ENCODE results near the gene PSMD13. TPM values are rescaled to one million over a fixed set of nuclear protein-coding genes. Genes with fewer than 3 reads are reported as not detected.
"Not testable (repeated sequence)": the region's sequence is repeated elsewhere in the genome, so short reads cannot be mapped to it uniquely, and the experiment has no call there.

Gene PSMD13
- total RNA-seq, result 100 to 1,000 TPM; 130 to 131 TPM

GRCh38 chr11:236774-237767 lies at the start of gene PSMD13:
Gene PSMD13 (plus strand): TSS chr11:236976. CDS start chr11:237050, 74 bp downstream.
- peaks cover 39% of the 10 kb centered on the region for H3K4me1 Mint-ChIP-seq
- DNase-seq (peak; percentile 92), ATAC-seq (ENCODE audit: low read depth) (peak; percentile 85)
- no peaks in the 10 kb centered on the region for H3K9me3 Mint-ChIP-seq
- POLR2A ChIA-PET, result interaction anchor here (0.6 to 5.2 kb wide), 19 partner anchors 10 to 213 kb away, joined by 3 to 44 read pairs (median 4); partner anchors contain the start of genes BET1L, PTDSS2, RIC8A and SIGIRR
- H3K4me3 Mint-ChIP-seq, result peak within 1 kb of the TSS; percentile 98
- H3K27ac Mint-ChIP-seq, result peak within 1 kb of the TSS; percentile 98
- no peaks in the 10 kb centered on the region for H3K27me3 Mint-ChIP-seq
- H3K36me3 Mint-ChIP-seq, result peaks cover 13% of the 10 kb centered on the region

- H3K36me3 Mint-ChIP-seq; H3K27ac Mint-ChIP-seq; ATAC-seq (ENCODE audit: low read depth); H3K9me3 Mint-ChIP-seq; POLR2A ChIA-PET; H3K4me1 Mint-ChIP-seq; H3K4me3 Mint-ChIP-seq; H3K27me3 Mint-ChIP-seq: not testable (repeated sequence)
- peak; percentile 30 for DNase-seq
Observed at GRCh38 chr11:189200-189783, 47.5 kb upstream of the PSMD13 start.

GRCh38 chr11:189843-190311 lies 46.9 kb upstream of the PSMD13 start:
- peak; percentile 57 for ATAC-seq (ENCODE audit: low read depth)
- H3K4me3 Mint-ChIP-seq, H3K27me3 Mint-ChIP-seq, H3K4me1 Mint-ChIP-seq, H3K27ac Mint-ChIP-seq, POLR2A ChIA-PET, H3K36me3 Mint-ChIP-seq, H3K9me3 Mint-ChIP-seq: not testable (repeated sequence)
- DNase-seq, result peak; percentile 41

GRCh38 chr11:190546-190945 lies 46.2 kb upstream of the PSMD13 start:
- DNase-seq; H3K36me3 Mint-ChIP-seq; H3K4me1 Mint-ChIP-seq; ATAC-seq (ENCODE audit: low read depth); H3K4me3 Mint-ChIP-seq; H3K27ac Mint-ChIP-seq; H3K9me3 Mint-ChIP-seq; H3K27me3 Mint-ChIP-seq; POLR2A ChIA-PET: not testable (repeated sequence)

GRCh38 chr11:191490-192478 lies 45.0 kb upstream of the PSMD13 start:
- H3K9me3 Mint-ChIP-seq, H3K36me3 Mint-ChIP-seq, H3K4me1 Mint-ChIP-seq, H3K27me3 Mint-ChIP-seq, POLR2A ChIA-PET, H3K4me3 Mint-ChIP-seq: not testable (repeated sequence)
- ATAC-seq (ENCODE audit: low read depth) (peak; percentile 80), DNase-seq (peak; percentile 65)
- H3K27ac Mint-ChIP-seq, result peak overlapping the region; percentile 60

- POLR2A ChIA-PET; H3K4me1 Mint-ChIP-seq; H3K9me3 Mint-ChIP-seq; DNase-seq; ATAC-seq (ENCODE audit: low read depth); H3K27me3 Mint-ChIP-seq; H3K36me3 Mint-ChIP-seq; H3K4me3 Mint-ChIP-seq: not testable (repeated sequence)
- H3K27ac Mint-ChIP-seq, result peak within 1 kb of the TSS; percentile 60
Observed at GRCh38 chr11:192674-193128, 44.1 kb upstream of the PSMD13 start, which contains the start of gene SCGB1C1. Gene SCGB1C1 (plus strand): TSS chr11:193078. CDS start chr11:193100, 22 bp downstream.

- H3K9me3 Mint-ChIP-seq; H3K36me3 Mint-ChIP-seq; ATAC-seq (ENCODE audit: low read depth); H3K27me3 Mint-ChIP-seq; H3K4me3 Mint-ChIP-seq; H3K27ac Mint-ChIP-seq; POLR2A ChIA-PET; H3K4me1 Mint-ChIP-seq: not testable (repeated sequence)
- DNase-seq, result peak; percentile 34
Observed at GRCh38 chr11:193481-193880, 43.3 kb upstream of the PSMD13 start.

GRCh38 chr11:196786-197731 lies 39.7 kb upstream of the PSMD13 start:
- peak; percentile 30 for DNase-seq
- no peak for ATAC-seq (ENCODE audit: low read depth)
- Mint-ChIP-seq H3K4me1 (peaks cover 9% of the 10 kb centered on the region), H3K36me3 (peaks cover 2% of the 10 kb centered on the region), H3K9me3 (no peaks in the 10 kb centered on the region), H3K4me3 (no peak overlapping the region), H3K27me3 (no peaks in the 10 kb centered on the region), H3K27ac (no peak overlapping the region)
- POLR2A ChIA-PET, result interaction anchor here (1.9 kb wide), 1 partner anchor 9 kb away, joined by 10 read pairs; the partner anchor contains the start of genes BET1L and RIC8A

- Mint-ChIP-seq H3K4me3 (no peak overlapping the region), H3K36me3 (peaks cover 2% of the 10 kb centered on the region), H3K27me3 (no peaks in the 10 kb centered on the region), H3K9me3 (no peaks in the 10 kb centered on the region), H3K27ac (no peak overlapping the region), H3K4me1 (peaks cover 12% of the 10 kb centered on the region)
- POLR2A ChIA-PET, result interaction anchor here (1.9 kb wide), 1 partner anchor 9 kb away, joined by 10 read pairs; the partner anchor contains the start of genes BET1L and RIC8A
- ATAC-seq (ENCODE audit: low read depth), result no peak
- no peak for DNase-seq
Observed at GRCh38 chr11:197741-198235, 39.0 kb upstream of the PSMD13 start.

GRCh38 chr11:198236-198806 lies 38.5 kb upstream of the PSMD13 start:
- POLR2A ChIA-PET, result interaction anchor here (1.9 kb wide), 1 partner anchor 8 kb away, joined by 10 read pairs; the partner anchor contains the start of genes BET1L and RIC8A
- H3K4me3 Mint-ChIP-seq, result no peak overlapping the region
- no peaks in the 10 kb centered on the region for H3K9me3 Mint-ChIP-seq
- H3K27ac Mint-ChIP-seq, result no peak overlapping the region
- H3K4me1 Mint-ChIP-seq, result peaks cover 16% of the 10 kb centered on the region
- peaks cover 5% of the 10 kb centered on the region for H3K36me3 Mint-ChIP-seq
- no peaks in the 10 kb centered on the region for H3K27me3 Mint-ChIP-seq
- DNase-seq (peak; percentile 28), ATAC-seq (ENCODE audit: low read depth) (no peak)

GRCh38 chr11:199004-199581 lies 37.7 kb upstream of the PSMD13 start:
- no peaks in the 10 kb centered on the region for H3K9me3 Mint-ChIP-seq
- no peak overlapping the region for H3K4me3 Mint-ChIP-seq
- ATAC-seq (ENCODE audit: low read depth) (no peak), DNase-seq (no peak)
- POLR2A ChIA-PET, result no interaction called here
- H3K36me3 Mint-ChIP-seq, result peaks cover 7% of the 10 kb centered on the region
- no peaks in the 10 kb centered on the region for H3K27me3 Mint-ChIP-seq
- H3K4me1 Mint-ChIP-seq, result peaks cover 22% of the 10 kb centered on the region
- H3K27ac Mint-ChIP-seq, result no peak overlapping the region

Measured in activated naive CD8-positive, alpha-beta T cell treated with anti-CD3 and anti-CD28 coated beads, Interleukin-2, amount 10 ng/mL, durations not matched to agents 7 days and 5 days (primary cell).